GM12865 (cell line): ENCODE measurements around the gene MTF1.

Source experiments
- DNase-seq: peaks from one replicate; pipeline ENCODE4 v3.0.0; 2010; ENCODE audit warnings: low read depth
- H3K4me3 ChIP-seq: 2 replicates; pipeline ENCODE4 v1.5.1; 2011; ENCODE audit warnings: mild to moderate bottlenecking, low read depth, low read length, control low read depth
- CTCF ChIP-seq: IDR thresholded peaks from 2 replicates; pipeline ENCODE4 v1.5.1; 2011; ENCODE audit warnings: low read length, control low read depth, low read depth, inconsistent platforms; ENCODE audit not compliant: insufficient read depth; ENCODE audit errors: missing control alignments

MTF1 gene

GRCh38 chr1:37807555-37808368 lies 51.6 kb downstream of the MTF1 start, which contains the start of the genes C1orf122 and YRDC:
Gene C1orf122, plus strand, starts transcription at chr1:37807790. Its CDS starts 615 bp downstream, at chr1:37808405.
Gene YRDC, minus strand, starts transcription at chr1:37808208. Its CDS starts 28 bp downstream, at chr1:37808180.
- peak within 1 kb of the TSS; percentile 85 for H3K4me3 ChIP-seq
- peak; percentile 94 for DNase-seq
- TF ChIP-seq CTCF = no peak

GRCh38 chr1:37807220-37807554 lies 52.2 kb downstream of the MTF1 start:
- H3K4me3 ChIP-seq = peak overlapping the region; percentile 85
- no peak for TF ChIP-seq CTCF
- DNase-seq = no peak

GRCh38 chr1:37802439-37802838 lies 57.0 kb downstream of the MTF1 start:
- TF ChIP-seq CTCF = no peak
- no peak overlapping the region for H3K4me3 ChIP-seq
- no peak for DNase-seq

- TF ChIP-seq CTCF = no peak
- no peak for DNase-seq
- H3K4me3 ChIP-seq = no peak overlapping the region
These were observed 61.5 kb downstream of the MTF1 start for GRCh38 chr1:37797750-37798345.

- peak; percentile 23 for DNase-seq
- H3K4me3 ChIP-seq = peak overlapping the region; percentile 65; the same call in 1 of the 2 replicates
- TF ChIP-seq CTCF = no peak
These were observed 63.9 kb downstream of the MTF1 start for GRCh38 chr1:37795340-37796125.

GRCh38 chr1:37794372-37795339 lies 64.7 kb downstream of the MTF1 start:
- DNase-seq = no peak

More at GRCh38 chr1:37794372-37795339, 64.7 kb downstream of the MTF1 start:
- TF ChIP-seq CTCF = no peak
- H3K4me3 ChIP-seq = peak overlapping the region; percentile 65
